DMS79 (cell line): ENCODE data around the gene WNT6.
A peak's percentile ranks its signal among the peaks of the same experiment; 100 is the strongest.
"Not testable (repeated sequence)": the region's sequence is repeated elsewhere in the genome, so short reads cannot be mapped to it uniquely, and the experiment has no call there.

Source experiments
- DNase-seq: peaks from one replicate; lab custom pipeline; 2025; lab: John Stamatoyannopoulos, UW

The WNT6 gene

DNA sequence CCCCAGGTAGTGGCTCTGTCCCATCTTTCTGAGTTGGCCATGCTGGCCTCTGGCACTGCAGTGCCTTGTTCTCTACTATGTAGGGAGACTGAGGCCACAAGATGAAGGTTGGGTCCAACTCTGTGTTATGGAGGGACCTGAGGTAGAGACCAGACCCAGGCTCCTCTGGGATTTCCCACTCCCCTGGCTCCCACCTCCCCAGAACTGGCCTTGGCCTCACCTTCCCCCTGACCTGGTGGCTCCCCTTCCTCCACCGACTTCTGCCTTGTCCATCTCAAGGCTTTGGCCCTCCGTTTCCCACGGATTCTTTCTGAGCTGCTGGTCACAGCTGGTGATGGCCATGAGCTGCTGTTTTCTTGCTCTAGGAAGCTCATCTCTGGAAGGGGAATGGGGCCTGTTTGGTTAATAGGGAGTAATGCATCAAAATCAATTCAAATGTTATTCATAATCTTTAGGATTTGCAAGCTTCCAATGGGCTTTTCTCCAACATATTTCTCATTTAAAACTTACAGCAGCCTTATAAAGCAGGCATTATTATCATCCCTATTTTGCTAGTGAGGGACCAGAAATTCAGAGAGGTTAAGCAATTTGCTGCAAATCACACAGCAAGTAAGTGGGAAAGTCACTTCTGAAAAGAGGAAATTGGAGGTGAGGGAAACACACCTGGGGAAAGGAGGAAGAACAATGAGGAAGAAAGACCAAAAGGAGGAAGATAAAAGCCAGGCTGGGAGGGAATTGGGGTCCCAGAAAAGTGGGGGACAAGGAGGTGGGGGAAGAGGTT is 28.9 kb upstream of the WNT6 start:
- no peak for DNase-seq

DNA sequence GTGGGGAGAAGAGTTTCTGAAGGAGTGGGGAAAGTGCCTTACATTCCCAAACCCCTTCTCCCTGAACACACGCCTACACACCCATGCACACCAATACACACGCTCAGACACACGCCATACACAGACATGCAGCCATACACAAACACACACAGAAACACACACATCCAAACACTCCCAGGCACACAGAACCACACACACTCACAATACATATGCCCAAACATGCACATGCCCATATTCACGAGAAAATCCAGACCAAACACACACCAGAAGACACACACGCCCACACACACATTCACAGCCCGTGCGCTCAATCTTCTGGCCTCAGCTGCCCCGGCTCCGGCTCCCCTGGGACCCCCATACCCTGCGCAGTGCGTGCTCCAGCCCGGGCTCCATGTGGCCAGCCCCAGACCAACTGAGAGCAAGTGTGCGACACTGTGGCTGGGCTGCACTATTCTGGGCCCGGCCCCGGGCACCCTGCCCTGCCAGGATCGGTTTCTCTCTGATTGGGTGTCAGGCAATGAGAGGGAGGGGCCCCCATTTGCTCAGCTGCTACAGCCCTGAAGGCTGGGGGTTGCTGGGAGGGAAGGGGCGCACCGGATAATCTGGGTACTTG is 28.1 kb upstream of the WNT6 start, which contains the start of gene PRKAG3:
PRKAG3 (minus strand) TSS at position 426 of the 613 bp plus-strand sequence.
- no peak for DNase-seq

DNA sequence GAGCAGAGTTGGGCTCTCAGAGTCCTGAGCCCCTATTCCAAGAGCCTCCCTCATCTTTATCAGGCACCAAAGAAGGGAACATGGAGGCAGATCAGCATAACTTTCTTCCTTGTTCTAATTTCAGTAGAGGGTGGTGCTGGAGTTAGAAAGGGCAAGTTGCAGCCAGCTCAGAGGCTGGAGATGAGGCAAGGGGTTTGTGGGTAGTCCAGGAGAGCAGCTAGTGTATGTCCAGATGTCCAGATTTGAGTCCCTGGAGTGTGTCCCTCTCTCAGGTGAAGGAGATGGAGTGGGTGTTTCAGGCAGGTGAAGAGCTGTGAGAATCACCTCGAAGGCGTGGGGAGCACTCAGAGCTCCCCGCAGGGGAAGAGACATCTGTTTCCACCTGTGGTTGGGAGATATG is 27.5 kb upstream of the WNT6 start:
- no peak for DNase-seq

DNA sequence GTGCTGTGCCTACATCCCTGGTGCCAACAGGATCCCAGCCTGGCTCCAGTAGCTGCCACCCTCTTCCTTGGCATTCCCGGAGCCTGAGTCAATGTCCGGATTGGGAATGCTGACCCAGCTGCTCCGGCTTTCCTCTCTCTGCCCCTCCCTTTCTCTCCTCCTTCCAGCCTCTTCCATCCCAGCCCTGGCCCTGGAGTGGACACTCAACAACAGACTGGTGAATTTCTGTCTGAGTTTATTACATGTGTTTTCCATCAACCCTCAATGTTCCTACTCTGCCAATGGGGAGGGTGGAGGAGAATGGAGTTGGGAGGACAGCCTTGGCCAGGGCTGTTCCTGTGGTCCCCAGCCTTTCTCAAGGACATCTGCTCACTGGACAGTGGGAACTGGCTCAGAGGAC is 27.1 kb upstream of the WNT6 start:
- no peak for DNase-seq

DNA sequence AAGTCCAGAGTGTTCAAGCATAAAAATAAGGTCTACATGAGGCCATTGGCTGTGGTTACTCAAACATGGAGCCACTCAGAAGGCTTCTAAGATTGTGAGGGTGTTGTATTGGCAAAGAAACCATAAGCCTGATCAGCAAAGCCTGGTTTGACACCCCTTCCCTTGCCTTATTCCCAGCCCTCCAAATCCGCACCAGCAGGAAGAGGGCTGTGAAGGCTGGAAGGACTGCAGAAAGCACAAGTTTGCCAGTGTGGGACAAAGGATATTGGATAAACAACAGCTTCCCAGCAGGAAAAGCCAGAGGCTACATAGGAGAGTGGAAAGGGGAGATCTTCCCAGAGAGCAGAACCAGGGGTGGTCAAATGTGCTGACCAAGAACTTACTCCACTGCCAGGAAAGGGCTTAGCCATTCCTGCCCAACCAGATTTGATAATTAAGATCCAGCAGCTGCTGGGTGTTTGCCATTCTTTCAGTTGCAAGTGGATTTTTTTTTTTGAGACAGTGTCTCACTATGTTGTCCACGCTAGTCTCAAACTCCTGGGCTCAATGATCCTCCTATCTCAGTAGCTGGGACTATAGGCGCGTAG is 26.5 kb upstream of the WNT6 start:
- DNase-seq = no peak

DNA sequence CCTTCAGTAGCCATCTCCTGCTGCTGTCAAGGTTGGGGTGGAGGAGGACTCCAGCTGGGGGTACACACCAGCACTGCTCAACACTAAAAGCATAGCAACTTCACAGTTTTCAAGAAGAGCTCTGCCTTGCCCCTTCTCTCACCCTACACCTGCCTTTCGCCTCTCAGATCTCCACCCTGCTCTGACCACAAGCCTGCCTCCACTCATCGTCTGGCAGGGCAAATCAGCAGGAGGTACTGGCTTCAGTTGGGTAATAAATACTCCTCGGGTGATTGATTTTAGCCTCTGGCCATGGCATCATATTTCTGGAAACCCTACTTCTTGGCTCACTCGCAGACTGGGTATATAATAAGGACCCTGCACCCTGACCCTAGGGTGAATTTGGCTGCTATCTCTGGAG is 24.9 kb upstream of the WNT6 start:
- peak; percentile 6 for DNase-seq

DNA sequence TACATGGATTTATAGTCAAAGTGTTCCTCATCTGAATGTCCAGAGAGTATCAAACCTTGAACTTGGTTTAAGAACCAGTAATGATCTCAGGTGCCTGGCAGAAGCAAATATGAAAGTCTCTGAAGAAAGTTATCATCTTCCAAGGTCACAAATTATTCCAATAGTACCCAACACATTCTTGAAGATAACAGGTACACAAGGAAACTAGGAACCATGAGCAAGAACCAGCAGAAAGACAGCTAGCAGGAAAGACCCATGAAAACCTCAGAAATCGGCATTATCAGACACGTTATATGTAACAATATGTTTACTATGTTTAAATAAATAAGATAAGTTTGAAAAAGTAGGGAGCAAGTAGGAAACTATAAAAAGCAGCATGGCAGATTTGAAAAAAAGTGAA is 22.1 kb upstream of the WNT6 start:
- no peak for DNase-seq

DNA sequence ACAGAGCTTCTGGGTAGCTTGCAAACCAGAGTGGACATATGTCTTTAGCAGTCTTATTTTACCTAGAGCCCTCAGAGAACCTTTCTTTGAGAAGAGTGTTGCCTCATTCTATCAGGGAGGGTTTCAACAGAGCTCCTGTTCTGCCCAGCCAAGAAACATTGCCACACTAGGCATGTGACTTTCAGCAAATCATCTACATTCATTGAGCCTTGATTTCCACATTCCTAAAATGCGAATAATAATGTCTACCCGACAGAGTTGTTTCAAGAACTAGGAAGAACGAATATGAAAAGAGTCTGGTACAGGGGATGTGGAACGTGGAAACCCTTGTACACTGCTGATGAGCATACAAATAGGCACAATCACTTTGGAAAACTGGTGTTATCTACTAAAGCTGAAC is 20.2 kb upstream of the WNT6 start:
- DNase-seq = no peak

DNA sequence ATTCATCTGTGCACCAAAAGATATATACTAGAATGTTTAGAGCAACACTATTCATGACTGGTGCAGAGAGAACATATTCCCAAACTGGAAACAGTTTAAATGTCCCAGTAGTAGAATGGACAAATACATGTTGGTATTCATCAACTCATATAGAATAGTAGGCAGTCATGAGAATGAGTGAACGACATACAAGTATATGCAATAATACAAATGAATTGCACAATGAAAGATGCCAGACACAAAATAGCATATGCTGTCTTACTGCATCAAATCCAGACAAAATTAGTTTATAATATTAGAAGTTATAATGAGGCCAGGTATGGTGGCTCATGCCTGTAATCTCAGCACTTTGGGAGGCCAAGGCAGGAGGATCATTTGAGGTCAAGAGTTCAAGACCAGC is 19.7 kb upstream of the WNT6 start:
- no peak for DNase-seq

DNA sequence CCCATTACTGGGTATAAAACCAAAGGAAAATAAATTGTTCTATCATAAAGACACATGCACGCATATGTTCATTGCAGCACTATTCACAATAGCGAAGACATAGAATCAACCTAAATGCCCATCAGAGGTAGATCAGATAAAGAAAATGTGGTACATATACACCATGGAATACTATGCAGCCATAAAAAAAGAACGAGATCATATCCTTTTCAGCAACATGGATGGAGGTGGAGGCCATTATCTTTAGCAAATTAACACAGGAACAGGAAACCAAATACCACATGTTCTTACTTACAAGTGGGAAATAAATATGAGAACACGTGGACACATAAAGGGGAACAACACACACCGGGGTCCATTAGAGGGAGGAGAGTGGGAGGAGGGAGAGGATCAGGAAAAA is 15.3 kb upstream of the WNT6 start:
- not testable (repeated sequence) for DNase-seq

DNA sequence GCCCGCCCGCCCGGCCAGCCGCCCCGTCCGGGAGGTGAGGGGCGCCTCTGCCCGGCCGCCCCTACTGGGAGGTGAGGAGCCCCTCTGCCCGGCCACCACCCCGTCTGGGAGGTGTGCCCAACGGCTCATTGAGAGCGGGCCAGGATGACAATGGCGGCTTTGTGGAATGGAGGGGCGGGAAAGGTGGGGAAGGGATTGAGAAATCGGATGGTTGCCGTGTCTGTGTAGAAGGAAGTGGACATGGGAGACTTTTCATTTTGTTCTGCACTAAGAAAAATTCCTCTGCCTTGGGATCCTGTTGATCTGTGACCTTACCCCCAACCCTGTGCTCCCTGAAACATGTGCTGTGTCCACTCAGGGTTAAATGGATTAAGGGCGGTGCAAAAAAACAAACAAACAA is 12.6 kb upstream of the WNT6 start:
- DNase-seq = not testable (repeated sequence)

DNA sequence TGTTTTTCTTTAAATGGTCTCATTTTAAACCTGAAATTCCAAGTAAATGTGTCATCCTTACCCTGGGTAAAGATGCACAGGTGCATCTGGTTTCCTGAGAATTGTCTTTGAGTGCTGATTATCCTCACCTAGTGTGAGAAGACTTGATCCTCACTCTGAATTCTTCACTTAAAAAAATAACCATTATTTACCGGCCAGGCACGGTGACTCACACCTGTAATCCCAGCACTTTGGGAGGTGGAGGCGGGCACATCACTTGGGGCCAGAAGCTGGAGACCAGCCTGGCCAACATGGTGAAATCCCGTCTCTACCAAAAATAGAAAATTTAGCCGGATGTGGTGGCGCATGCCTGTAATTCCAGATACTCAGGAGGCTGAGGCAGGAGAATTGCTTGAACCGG is 9.9 kb upstream of the WNT6 start:
- DNase-seq = no peak

DNA sequence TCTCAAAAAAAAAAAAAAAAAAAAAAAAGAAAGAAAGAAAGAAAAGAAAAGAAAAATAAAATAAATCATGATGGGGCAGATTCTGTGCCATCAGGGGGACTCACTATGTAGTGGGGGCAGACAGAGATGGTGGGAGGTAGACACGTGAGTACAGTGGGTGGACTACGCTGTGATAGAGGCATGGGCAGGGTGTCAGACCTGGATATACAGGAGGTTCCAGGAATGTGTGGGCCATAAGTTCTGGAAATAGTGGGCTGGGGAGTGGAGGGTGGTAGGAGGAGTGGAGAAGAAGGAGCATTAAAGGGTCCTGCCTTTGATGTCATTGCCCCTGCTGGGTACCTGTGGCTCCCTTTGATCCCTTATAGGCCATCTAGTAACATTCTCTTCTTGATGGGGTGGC is 8.8 kb upstream of the WNT6 start:
- no peak for DNase-seq

DNA sequence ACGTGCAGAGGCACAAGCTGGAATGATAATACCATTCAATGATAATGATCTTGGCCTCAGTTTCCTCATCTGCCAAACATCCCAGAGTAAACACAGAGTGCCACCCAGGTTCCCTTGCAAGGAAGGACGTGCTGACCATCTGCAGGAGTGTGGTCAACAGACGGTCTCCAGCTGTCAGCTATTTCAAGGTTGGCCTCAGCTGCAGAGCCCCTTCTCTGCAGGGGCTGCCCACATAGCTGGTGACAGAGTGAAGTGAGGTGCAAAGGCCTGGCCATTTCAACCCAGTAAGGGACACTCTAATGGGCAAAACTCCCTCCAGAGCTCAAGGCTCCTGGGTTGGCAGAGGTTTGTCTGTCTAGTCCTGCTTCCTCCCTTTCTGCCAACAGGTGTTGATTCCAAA is 8.3 kb upstream of the WNT6 start:
- DNase-seq = no peak

DNA sequence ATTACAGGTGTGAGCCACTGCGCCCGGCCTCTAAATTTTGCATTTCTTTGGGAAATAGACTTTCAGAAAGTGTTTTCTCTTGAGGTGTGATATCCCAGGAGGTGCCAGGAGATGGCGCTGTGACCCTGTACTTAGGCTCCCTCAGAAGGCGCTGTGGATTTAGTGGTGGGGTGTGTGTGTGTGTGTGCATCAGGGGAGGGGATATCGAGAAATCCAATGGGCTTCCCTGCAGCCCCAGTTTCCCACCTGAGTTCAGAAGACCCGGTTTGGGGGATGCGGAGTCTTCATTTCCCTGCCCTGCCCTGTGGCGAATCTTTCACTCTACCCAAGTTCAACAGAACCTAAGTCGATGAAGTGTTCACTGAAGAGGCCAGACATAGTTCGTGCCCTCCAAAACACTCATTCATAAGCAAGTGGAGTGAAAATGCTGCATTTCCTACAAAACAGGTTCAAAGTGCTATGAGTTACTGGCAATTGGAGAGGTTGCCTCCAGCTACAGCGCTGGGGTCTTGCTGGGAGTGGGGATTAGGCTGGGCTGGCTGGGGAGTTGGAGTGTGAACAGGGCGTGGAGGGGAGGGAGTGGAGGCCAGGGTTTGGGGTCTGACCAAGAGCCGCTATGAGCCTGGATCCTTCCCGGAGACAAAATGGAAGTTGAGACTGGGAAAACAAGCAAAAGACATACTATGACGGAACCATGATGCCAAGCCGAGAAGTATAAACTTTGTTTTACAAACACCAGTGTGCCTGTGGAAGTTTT is 6.5 kb upstream of the WNT6 start:
- DNase-seq = peak; percentile 4

DNA sequence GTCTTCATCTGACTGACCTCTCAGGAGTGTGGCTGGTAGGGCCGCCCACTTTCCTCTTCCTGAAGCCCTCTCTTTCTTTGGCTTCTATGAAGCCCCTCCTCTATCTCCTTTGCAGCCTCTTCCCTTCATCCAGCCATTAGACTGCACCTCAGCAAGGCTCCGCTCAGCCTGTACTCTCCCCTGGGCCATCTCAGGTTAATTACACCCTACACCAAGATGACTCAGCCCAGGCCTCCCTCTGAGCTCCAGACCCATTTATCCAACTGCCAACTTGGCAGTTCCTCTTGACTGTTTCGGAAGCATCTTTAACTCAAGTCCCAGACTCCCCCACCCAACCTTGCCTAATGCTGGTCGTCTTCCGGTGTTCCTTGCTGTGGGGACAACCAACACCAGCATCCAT is 5.8 kb upstream of the WNT6 start:
- DNase-seq = no peak

DNA sequence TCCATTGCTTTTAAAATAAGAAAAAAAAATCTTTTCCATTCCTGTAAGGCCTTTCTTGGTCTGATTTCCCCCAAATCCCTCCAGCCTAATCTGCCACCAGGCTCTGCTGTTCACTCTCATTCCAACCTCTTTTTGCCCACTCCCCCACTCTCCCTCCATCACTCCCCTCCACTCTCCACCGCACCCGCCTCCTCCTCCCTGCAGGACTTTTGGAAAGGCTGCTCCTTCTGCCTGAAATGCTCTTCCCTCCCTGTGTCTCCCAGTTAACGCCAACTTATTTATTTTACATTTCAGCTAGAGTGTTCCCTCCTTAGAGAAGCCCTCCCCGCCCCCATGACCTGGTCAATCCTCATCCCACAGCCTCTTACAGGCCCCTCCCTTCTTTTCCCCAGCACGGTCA is 4.7 kb upstream of the WNT6 start:
- no peak for DNase-seq

DNA sequence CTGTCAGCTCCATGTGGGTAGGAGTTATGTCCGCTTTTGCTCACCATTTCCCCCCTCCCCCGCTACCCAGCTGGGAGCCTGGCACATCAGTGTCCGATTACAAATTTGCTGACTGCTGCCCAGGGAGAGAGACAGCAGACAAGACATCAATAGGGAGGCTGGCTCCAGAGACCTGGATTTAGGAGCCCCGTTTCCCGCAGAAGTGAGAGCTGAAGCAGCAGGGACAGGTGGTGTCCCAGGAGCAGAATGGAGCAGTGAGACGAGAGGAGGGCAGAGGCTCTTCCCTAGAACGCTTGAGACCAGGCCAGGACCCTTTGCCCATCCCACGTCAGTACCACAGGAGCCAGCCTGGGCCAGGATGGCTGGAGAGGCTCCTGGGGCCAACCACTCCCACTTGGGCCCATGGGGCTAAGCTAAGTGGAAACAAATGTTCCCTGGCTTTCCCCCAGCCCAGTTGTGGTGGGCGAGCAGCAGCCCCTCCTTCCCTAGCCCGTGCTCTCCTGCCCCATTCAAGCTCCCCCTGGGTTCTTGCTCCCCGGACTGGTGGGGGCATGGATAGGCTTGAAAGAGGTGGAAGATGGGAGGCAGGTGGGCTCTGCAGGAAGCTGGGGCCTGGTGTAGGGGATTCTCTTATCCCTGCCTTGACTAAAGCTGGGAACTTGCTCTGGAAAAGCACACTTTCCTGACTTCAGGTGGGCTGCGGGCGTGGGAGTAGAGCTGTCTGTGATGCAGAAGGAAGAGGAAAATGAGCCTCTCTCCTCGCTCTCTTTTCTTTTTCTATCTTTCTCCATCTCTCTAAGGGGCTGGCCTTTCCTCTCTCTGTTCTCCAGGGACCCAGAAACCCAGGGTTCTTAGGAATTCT is 4.1 kb upstream of the WNT6 start:
- DNase-seq = no peak

DNA sequence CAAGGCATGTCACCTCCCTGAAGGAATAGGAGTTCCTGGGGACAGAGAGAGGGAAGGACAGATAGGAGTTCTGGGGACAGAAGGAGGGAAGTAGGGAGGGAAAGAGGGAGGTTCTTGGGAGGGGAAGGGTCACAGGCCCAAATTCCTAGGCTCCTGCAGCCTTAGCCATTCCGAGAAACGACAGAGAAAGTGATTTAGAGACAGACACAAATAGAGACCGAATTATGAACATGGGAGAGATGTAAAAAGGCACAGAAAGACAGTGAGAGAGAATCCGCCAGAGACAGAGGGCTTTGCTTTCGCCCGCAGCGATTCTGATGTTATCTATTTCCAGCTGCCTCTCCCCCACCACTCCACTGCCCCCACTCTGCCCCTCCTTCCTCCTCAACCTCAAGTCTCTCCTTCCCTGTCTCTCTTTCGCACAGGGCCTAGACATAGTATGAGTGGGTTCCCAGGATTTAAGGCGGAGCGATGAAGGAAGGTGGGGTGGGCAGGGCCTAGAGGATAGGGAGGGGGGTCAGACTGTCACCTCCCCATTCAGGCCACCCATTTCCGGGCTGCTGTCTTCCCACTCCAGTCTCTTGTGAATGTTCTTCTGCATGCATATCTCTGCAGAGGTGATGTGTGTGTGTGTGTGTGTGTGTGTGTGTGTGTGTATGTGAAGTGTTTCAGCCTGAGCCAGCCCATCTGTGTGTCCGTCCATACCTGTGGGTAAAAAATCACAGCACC is 3.3 kb upstream of the WNT6 start:
- no peak for DNase-seq

DNA sequence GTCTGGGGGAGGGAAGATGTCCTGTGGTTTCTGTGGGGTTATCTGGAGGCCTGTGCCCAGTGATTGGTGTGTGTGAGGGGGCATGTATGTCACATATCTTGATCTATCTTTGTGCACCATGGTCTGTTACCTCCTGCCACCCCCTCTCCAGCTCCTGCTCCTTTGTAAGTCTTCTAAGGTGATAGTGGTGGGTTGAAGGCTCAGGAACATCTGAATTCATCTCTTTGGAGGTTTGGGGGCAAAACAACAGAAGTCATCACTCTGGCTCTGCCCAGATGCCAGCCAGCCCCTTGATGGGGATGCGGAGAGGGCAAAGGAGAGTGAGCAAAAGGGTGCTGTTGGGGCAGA is 2.7 kb upstream of the WNT6 start:
- DNase-seq = no peak
